ENCODE results near the gene ADCY1.

The ADCY1 gene

GRCh38 chr7:45659496-45660139, 85.5 kb downstream of the ADCY1 start:
- H3K4me3 Mint-ChIP-seq = no peak overlapping the region
- H3K27me3 Mint-ChIP-seq (ENCODE audit: low read depth, poor library complexity) = peaks cover 5% of the 10 kb centered on the region
- H3K9me3 Mint-ChIP-seq = no peaks in the 10 kb centered on the region
- peaks cover 10% of the 10 kb centered on the region for H3K4me1 Mint-ChIP-seq
- TF ChIP-seq CTCF (IDR thresholded peaks at IDR 0.05) = no peak
- no peak for DNase-seq
- H3K36me3 Mint-ChIP-seq (ENCODE audit: low read depth) = peaks cover 4% of the 10 kb centered on the region
- peak overlapping the region; percentile 47 for H3K27ac Mint-ChIP-seq

- peak overlapping the region; percentile 49 for H3K27ac Mint-ChIP-seq
- H3K4me3 Mint-ChIP-seq = no peak overlapping the region
- peaks cover 5% of the 10 kb centered on the region for H3K27me3 Mint-ChIP-seq (ENCODE audit: low read depth, poor library complexity)
- H3K4me1 Mint-ChIP-seq = peaks cover 10% of the 10 kb centered on the region
- H3K9me3 Mint-ChIP-seq = no peaks in the 10 kb centered on the region
- H3K36me3 Mint-ChIP-seq (ENCODE audit: low read depth) = peaks cover 3% of the 10 kb centered on the region
- TF ChIP-seq CTCF (IDR thresholded peaks at IDR 0.05) = no peak
- no peak for DNase-seq
These were observed 86.2 kb downstream of the ADCY1 start for GRCh38 chr7:45660201-45660900.

DNA sequence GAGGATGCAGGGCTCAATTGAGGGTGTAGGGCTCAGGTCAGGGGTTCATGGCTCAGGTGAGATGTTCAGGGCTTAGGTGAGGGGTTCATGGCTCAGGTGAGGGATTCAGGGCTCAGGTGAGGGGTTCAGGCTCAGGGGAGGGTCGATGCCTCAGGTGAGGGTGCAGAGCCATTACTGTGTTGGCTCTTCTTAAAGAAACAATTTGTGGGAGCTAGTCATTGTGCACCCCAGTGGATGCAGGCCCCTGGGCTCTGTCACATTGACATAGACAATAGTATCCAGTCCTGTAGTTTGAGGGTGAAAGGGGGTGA, 86.7 kb downstream of the ADCY1 start:
- Mint-ChIP-seq H3K27me3 (ENCODE audit: low read depth, poor library complexity) (peaks cover 5% of the 10 kb centered on the region), H3K27ac (no peak overlapping the region), H3K4me3 (no peak overlapping the region), H3K9me3 (no peaks in the 10 kb centered on the region), H3K4me1 (peaks cover 10% of the 10 kb centered on the region), H3K36me3 (ENCODE audit: low read depth) (no peaks in the 10 kb centered on the region)
- no peak for TF ChIP-seq CTCF (IDR thresholded peaks at IDR 0.05)
- no peak for DNase-seq

- no peak for DNase-seq
- no peak for TF ChIP-seq CTCF (IDR thresholded peaks at IDR 0.05)
- Mint-ChIP-seq H3K27ac (no peak overlapping the region), H3K36me3 (ENCODE audit: low read depth) (no peaks in the 10 kb centered on the region), H3K4me3 (no peak overlapping the region), H3K4me1 (peaks cover 10% of the 10 kb centered on the region), H3K9me3 (no peaks in the 10 kb centered on the region), H3K27me3 (ENCODE audit: low read depth, poor library complexity) (peaks cover 5% of the 10 kb centered on the region)
These were observed 87.3 kb downstream of the ADCY1 start for GRCh38 chr7:45661302-45661995.

DNA sequence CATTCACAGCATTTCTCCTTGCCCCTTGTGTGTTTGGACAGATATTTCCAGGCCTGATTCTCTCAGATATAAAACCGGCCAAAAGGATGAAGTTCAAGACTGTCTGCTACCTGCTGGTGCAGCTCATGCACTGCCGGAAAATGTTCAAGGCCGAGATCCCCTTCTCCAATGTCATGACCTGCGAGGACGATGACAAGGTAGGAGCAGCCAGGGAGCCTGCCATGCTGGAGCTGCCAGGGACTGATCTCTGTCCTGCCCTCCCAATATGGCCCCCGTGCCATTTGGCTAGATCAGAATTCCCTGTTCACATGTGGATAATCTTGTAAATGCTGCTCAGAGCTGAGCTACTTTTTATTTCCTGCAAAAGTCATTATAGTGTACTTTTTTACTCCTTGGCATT, 87.8 kb downstream of the ADCY1 start:
- H3K4me1 Mint-ChIP-seq = peaks cover 10% of the 10 kb centered on the region
- TF ChIP-seq CTCF (IDR thresholded peaks at IDR 0.05) = no peak
- H3K9me3 Mint-ChIP-seq = peaks cover 2% of the 10 kb centered on the region

More for the DNA sequence above, 87.8 kb downstream of the ADCY1 start:
- Mint-ChIP-seq H3K27ac (peak overlapping the region; percentile 89), H3K4me3 (no peak overlapping the region), H3K36me3 (ENCODE audit: low read depth) (no peaks in the 10 kb centered on the region), H3K27me3 (ENCODE audit: low read depth, poor library complexity) (peaks cover 5% of the 10 kb centered on the region)
- DNase-seq = no peak
